SHP77 treated with DMSO at 0.1 percent for 48 hours (cell line): ENCODE data around the gene RNF175.

Experiments
- DNase-seq: peaks from one replicate; lab custom pipeline; 2025; lab: John Stamatoyannopoulos, UW

RNF175 gene

GRCh38 chr4:153759407-153760316 is at the start of gene RNF175:
Gene RNF175, minus strand, starts transcription at chr4:153760024. Its CDS starts 162 bp downstream, at chr4:153759862.
- DNase-seq = no peak

DNA sequence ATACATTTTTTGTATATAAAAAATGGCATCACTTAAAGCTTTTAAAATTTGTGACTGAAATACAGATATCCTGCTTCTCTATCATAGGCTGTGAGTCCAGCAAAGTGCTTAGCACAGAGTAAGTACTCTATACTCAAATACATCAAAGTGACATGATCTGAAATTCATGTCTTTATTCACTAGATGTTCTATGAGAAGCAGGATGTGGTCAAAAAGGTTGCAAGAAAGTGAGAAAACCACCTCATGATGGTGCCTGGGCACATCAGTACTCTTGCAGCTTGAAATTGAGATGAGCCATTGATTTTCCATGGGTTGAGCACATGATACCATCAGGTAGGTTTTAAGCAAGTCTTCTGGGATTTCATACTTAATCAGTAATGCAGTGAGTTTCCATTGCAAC is 49.5 kb upstream of the RNF175 start:
- no peak for DNase-seq

GRCh38 chr4:153808175-153808574 is 48.4 kb upstream of the RNF175 start:
- no peak for DNase-seq

DNA sequence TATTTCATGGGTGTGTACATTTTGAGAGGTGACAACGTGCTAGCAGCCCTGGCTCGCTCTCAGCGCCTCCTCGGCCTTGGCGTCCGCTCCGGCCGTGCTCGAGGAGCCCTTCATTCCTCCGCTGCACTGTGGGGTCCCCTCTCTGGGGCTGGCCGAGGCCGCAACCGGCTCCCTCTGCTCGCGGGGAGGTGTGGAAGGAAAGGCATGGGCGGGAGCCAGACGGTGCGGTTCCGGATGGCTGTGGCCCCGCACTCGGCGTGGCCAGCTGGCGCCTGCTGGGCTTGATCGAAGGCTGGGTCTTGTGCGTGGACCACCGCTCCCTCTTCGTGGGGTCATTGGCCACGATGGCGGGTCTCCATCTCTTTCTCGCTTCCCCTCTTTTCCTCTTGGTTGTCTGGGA is 46.2 kb upstream of the RNF175 start:
- no peak for DNase-seq

GRCh38 chr4:153804722-153805121 is 44.9 kb upstream of the RNF175 start:
- DNase-seq = no peak

DNA sequence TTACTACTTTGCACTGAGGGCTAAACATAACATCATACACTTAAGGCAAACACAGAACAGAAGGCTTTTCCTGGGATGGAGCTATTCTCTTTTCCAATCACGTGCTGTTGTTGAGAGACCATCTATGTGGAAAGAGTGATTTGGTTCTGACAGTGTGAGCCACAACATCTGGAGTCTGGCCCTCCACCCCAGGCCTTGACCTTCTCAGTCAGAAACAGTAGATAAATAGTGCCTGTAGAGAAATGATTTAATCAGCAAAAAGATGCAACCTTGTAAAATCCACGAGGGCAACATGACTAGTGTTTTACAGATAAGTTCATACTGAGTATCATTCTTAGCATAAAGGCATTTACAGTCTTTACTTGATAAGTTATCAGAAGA is 39.9 kb upstream of the RNF175 start:
- no peak for DNase-seq

- no peak for DNase-seq
Observed at GRCh38 chr4:153798901-153799693, 39.3 kb upstream of the RNF175 start.

DNA sequence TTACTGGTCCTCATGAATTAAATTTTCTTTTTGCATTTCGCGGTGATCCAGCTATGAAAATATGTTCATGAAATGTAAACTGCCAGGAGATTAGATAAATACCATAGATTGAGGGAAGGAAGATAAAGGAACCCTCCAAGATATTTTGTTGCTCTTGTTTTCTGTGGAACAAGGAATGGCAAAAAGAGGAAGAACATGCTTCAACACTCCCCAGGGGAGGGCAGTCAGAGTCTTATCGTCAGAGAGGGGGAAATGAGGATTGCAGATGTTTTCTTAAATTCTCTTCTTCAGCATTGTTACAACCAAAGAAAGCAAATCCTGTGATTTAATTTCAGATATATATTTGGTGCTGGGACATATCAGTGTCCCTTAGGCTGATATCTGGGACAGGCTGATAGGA is 38.6 kb upstream of the RNF175 start:
- no peak for DNase-seq

- no peak for DNase-seq
Observed at GRCh38 chr4:153794006-153794405, 34.2 kb upstream of the RNF175 start.

GRCh38 chr4:153792618-153793247 is 32.9 kb upstream of the RNF175 start:
- no peak for DNase-seq

DNA sequence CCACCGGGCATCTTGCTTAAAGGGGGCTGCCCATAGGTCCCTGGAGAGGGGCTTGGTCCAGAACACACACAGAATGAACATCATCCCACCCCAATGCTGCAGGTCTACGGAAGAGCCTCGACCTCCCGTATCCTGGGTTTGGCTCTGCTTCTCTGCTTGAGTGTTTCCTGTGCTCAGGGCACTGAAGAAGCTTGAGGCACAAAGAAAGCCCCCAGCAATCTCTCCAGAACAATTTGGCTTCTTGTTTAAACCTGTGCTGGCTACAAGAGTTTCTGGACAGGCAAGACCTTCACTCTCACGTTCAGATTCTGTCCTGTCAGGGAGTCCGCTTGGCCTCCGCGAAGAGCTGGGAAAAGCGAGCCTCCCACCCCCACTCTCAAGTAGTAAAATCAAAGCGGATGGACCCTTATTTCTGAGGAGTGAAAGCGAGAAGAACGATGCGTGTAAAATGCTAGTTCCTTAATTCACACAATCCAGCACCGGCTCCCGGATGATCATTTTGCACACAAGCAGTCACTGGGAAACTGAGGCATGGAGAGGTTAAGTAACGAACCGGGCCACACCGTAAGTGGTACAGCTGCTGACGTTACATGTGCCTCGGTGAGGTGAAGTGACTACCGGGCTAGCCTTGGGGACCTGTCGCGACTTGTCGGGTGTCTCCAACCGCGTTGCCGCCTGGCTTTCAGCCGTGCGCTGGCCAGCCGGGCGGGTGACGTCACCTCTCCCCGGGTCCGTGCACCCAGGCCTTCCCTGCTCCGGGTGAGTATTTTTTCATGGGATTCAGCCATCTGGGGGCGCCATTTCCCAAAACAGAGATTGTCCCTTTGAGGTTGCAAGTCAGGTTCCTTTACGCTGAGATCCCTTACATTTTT is 32.2 kb upstream of the RNF175 start:
- no peak for DNase-seq

- DNase-seq = no peak
Observed at GRCh38 chr4:153790962-153791551, 31.2 kb upstream of the RNF175 start.

DNA sequence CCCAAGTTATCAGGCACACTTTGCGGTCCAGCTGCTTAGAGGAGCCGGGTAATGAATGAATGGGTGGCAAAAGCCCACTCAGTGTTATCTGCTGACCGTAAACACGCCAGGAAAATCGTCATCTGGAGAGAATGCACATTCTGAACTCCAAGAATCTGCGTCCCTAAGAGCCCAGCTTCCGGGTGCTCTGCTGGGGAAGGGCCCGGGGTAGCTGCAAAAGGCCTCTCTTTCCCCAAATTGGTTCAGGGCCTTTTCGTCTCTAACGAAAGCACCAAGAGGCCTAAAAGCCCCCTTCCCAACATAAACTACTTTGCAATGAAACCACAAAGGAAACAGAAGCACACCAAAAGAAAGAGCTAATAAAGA is 30.7 kb upstream of the RNF175 start:
- no peak for DNase-seq

DNA sequence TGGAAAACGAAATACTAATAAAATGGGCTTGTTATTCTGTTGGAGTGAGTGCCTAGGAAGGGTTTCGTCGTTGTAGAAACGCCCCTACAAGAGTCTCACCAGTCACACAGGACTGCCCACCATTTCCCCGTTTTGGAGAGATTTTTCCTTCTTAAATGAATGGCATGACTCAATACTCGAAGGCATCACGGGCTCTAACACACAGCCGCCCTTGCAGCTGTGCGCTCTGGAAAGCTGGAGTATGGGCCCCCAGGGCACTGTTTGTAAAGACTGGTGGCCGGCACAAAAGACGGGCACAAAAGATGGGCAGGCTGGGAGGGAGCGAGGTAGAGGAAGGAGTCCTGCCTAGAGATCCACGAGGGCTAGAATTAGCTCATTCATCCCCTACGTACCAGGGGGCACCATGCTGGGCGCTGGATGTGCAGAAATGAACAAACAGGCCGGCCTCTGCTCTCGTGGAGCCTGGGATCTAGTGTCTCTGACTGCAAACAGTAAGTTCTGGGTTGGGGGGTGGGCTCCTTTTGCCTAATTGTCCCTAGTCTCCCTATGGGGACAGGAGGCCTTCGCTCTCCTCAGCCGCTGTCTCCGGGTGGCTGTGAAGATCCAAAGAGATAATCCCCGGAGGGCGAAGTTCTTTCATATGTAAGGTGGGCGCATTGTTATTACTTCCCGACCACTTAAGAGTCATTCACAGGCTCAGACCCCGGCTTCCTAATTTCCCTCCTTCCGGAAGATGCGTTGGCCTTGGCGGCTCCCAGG is 30.1 kb upstream of the RNF175 start:
- no peak for DNase-seq

DNA sequence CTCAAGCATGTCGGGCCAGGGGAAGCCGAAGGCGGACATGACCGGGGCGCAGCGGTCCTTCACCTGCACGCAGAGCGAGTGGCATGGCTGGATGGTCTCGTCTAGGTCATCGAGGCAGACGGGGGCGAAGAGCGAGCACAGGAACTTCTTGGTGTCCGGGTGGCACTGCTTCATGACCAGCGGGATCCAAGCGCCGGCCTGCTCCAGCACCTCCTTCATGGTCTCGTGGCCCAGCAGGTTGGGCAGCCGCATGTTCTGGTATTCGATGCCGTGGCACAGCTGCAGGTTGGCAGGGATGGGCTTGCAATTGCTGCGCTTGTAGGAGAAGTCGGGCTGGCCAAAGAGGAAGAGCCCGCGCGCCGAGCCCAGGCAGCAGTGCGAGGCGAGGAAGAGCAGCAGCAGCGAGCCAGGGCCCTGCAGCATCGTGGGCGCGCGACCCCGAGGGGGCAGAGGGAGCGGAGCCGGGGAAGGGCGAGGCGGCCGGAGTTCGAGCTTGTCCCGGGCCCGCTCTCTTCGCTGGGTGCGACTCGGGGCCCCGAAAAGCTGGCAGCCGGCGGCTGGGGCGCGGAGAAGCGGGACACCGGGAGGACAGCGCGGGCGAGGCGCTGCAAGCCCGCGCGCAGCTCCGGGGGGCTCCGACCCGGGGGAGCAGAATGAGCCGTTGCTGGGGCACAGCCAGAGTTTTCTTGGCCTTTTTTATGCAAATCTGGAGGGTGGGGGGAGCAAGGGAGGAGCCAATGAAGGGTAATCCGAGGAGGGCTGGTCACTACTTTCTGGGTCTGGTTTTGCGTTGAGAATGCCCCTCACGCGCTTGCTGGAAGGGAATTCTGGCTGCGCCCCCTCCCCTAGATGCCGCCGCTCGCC is 28.8 kb upstream of the RNF175 start, which contains the start of gene SFRP2:
Gene SFRP2, minus strand, starts transcription at position 671 of the 864 bp plus-strand sequence. Its CDS starts 248 bp downstream, at position 423.
- DNase-seq = no peak

- no peak for DNase-seq
Observed at GRCh38 chr4:153788051-153788412, 28.2 kb upstream of the RNF175 start.

GRCh38 chr4:153787575-153787974 is 27.8 kb upstream of the RNF175 start:
- DNase-seq = no peak

GRCh38 chr4:153787061-153787560 is 27.3 kb upstream of the RNF175 start:
- no peak for DNase-seq
